Measurements from ENCODE around the gene CCDC186. TPM values are rescaled to one million over a fixed set of nuclear protein-coding genes. Genes with fewer than 3 reads are reported as not detected.

Gene CCDC186
- polyA plus RNA-seq, 1 donor from 2014 or later = 24.2 TPM

- Histone ChIP-seq H3K9me2 (ENCODE audit: insufficient read depth, low read length) (no peaks in the 10 kb centered on the region), H3K27me3 (ENCODE audit: insufficient read depth, low read depth, low read length) (no peaks in the 10 kb centered on the region), H3K27ac (ENCODE audit: low read length) (no peak overlapping the region), H3K9ac (ENCODE audit: low read length) (no peak overlapping the region), H3F3A (ENCODE audit: insufficient read depth, low read length, poor library complexity, severe bottlenecking) (no peaks in the 10 kb centered on the region), H3K4me2 (ENCODE audit: low read length) (no peak overlapping the region), H3K9me3 (ENCODE audit: low read length) (no peaks in the 10 kb centered on the region), H3K4me3 (ENCODE audit: low read length) (no peak overlapping the region), H2AFZ (ENCODE audit: low read depth, low read length) (no peak overlapping the region), H3K79me2 (replicated peaks; ENCODE audit: insufficient read depth, low read length) (no peaks in the 10 kb centered on the region), H4K20me1 (ENCODE audit: insufficient read depth) (no peaks in the 10 kb centered on the region), H3K36me3 (ENCODE audit: insufficient read depth, low read length) (no peaks in the 10 kb centered on the region)
- TF ChIP-seq, protein P1, sequence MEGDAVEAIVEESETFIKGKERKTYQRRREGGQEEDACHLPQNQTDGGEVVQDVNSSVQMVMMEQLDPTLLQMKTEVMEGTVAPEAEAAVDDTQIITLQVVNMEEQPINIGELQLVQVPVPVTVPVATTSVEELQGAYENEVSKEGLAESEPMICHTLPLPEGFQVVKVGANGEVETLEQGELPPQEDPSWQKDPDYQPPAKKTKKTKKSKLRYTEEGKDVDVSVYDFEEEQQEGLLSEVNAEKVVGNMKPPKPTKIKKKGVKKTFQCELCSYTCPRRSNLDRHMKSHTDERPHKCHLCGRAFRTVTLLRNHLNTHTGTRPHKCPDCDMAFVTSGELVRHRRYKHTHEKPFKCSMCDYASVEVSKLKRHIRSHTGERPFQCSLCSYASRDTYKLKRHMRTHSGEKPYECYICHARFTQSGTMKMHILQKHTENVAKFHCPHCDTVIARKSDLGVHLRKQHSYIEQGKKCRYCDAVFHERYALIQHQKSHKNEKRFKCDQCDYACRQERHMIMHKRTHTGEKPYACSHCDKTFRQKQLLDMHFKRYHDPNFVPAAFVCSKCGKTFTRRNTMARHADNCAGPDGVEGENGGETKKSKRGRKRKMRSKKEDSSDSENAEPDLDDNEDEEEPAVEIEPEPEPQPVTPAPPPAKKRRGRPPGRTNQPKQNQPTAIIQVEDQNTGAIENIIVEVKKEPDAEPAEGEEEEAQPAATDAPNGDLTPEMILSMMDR (IDR thresholded peaks at IDR 0.05; ENCODE audit: poor library complexity, severe bottlenecking) = no peak
- TF ChIP-seq MXI1 (conservative IDR thresholded peaks at IDR 0.05; ENCODE audit: poor library complexity, severe bottlenecking) (no peak), RAD21 (conservative IDR thresholded peaks at IDR 0.05) (no peak), SMC3 (conservative IDR thresholded peaks at IDR 0.05; ENCODE audit: poor library complexity) (no peak), TAF1 (IDR thresholded peaks at IDR 0.05; ENCODE audit: low read depth) (no peak), POLR2AphosphoS5 (IDR thresholded peaks at IDR 0.05) (no peak), EZH2 (IDR thresholded peaks at IDR 0.05; ENCODE audit: borderline replicate concordance, insufficient read depth, low read length, poor library complexity, severe bottlenecking) (no peak), EP300 (conservative IDR thresholded peaks at IDR 0.05; ENCODE audit: poor library complexity, severe bottlenecking) (no peak)
- TF ChIP-seq, protein P2, sequence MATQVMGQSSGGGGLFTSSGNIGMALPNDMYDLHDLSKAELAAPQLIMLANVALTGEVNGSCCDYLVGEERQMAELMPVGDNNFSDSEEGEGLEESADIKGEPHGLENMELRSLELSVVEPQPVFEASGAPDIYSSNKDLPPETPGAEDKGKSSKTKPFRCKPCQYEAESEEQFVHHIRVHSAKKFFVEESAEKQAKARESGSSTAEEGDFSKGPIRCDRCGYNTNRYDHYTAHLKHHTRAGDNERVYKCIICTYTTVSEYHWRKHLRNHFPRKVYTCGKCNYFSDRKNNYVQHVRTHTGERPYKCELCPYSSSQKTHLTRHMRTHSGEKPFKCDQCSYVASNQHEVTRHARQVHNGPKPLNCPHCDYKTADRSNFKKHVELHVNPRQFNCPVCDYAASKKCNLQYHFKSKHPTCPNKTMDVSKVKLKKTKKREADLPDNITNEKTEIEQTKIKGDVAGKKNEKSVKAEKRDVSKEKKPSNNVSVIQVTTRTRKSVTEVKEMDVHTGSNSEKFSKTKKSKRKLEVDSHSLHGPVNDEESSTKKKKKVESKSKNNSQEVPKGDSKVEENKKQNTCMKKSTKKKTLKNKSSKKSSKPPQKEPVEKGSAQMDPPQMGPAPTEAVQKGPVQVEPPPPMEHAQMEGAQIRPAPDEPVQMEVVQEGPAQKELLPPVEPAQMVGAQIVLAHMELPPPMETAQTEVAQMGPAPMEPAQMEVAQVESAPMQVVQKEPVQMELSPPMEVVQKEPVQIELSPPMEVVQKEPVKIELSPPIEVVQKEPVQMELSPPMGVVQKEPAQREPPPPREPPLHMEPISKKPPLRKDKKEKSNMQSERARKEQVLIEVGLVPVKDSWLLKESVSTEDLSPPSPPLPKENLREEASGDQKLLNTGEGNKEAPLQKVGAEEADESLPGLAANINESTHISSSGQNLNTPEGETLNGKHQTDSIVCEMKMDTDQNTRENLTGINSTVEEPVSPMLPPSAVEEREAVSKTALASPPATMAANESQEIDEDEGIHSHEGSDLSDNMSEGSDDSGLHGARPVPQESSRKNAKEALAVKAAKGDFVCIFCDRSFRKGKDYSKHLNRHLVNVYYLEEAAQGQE (IDR thresholded peaks at IDR 0.05; ENCODE audit: borderline replicate concordance) = no peak
Measured at GRCh38 chr10:114084215-114084614, 89.8 kb downstream of the CCDC186 start.

- H3K36me3 ChIP-seq (ENCODE audit: insufficient read depth, low read length) = no peaks in the 10 kb centered on the region
- no peak overlapping the region for H2AFZ ChIP-seq (ENCODE audit: low read depth, low read length)
- H3K9me3 ChIP-seq (ENCODE audit: low read length) = no peaks in the 10 kb centered on the region
- H3K9ac ChIP-seq (ENCODE audit: low read length) = no peak overlapping the region
- no peak overlapping the region for H3K4me2 ChIP-seq (ENCODE audit: low read length)
- H3K27me3 ChIP-seq (ENCODE audit: insufficient read depth, low read depth, low read length) = no peaks in the 10 kb centered on the region
- H3K27ac ChIP-seq (ENCODE audit: low read length) = no peak overlapping the region
- H3K79me2 ChIP-seq (replicated peaks; ENCODE audit: insufficient read depth, low read length) = no peaks in the 10 kb centered on the region
- H4K20me1 ChIP-seq (ENCODE audit: insufficient read depth) = no peaks in the 10 kb centered on the region
- no peaks in the 10 kb centered on the region for H3F3A ChIP-seq (ENCODE audit: insufficient read depth, low read length, poor library complexity, severe bottlenecking)
- no peaks in the 10 kb centered on the region for H3K9me2 ChIP-seq (ENCODE audit: insufficient read depth, low read length)
- no peak for TF ChIP-seq POLR2AphosphoS5 (IDR thresholded peaks at IDR 0.05)
- TF ChIP-seq RAD21 (conservative IDR thresholded peaks at IDR 0.05) = no peak
- no peak for TF ChIP-seq SMC3 (conservative IDR thresholded peaks at IDR 0.05; ENCODE audit: poor library complexity)
- TF ChIP-seq TAF1 (IDR thresholded peaks at IDR 0.05; ENCODE audit: low read depth) = no peak
- TF ChIP-seq, protein P2 (IDR thresholded peaks at IDR 0.05; ENCODE audit: borderline replicate concordance) = no peak
- no peak overlapping the region for H3K4me3 ChIP-seq (ENCODE audit: low read length)
Measured at GRCh38 chr10:114083040-114083439, 91.0 kb downstream of the CCDC186 start.
